HFFc6 (cell line): ENCODE data around the gene HCN2. TPM values are rescaled to one million over a fixed set of nuclear protein-coding genes. Genes with fewer than 3 reads are reported as not detected.

Source experiments
- DNase-seq: peaks from one replicate; pipeline ENCODE4 v3.0.0-alpha.2; 2018
- H3K27ac Mint-ChIP-seq: 2 replicates; pipeline ENCODE4 v1.8.0; 2020; ENCODE audit warnings: mild to moderate bottlenecking, mixed read lengths
- H3K27me3 Mint-ChIP-seq: 2 replicates; pipeline ENCODE4 v1.8.0; 2021; ENCODE audit warnings: mild to moderate bottlenecking, moderate library complexity, mixed read lengths; ENCODE audit not compliant: insufficient read depth
- H3K36me3 Mint-ChIP-seq: 2 replicates; pipeline ENCODE4 v1.8.0; 2021; ENCODE audit warnings: low read depth, mixed read lengths
- H3K4me1 Mint-ChIP-seq: 2 replicates; pipeline ENCODE4 v1.8.0; 2020; ENCODE audit warnings: low read depth, mixed read lengths
- H3K4me3 Mint-ChIP-seq: 2 replicates; pipeline ENCODE4 v1.8.0; 2020; ENCODE audit warnings: mild to moderate bottlenecking, moderate library complexity, mixed read lengths
- H3K9me3 Mint-ChIP-seq: 2 replicates; pipeline ENCODE4 v1.8.0; 2020; ENCODE audit warnings: mild to moderate bottlenecking, mixed read lengths
- CTCF ChIP-seq: fragments of 200-600 bp; sonication (generic); IDR thresholded peaks from 2 replicates; pipeline ENCODE4 v1.5.0; 2021; ENCODE audit warnings: antibody characterized with exemption, mild to moderate bottlenecking
- total RNA-seq, 6 experiments: library from RNA; stranded (reverse); fragmentation: NEBNext Ultra II Directional; extraction: Animal tissue kit (Norgen Biotek cat#: 25700); gene quantifications; 2 replicates in 1 of 6; 3 replicates in 5 of 6; pipeline ENCODE4 v1.2.3, GENCODE V29; 2021

HCN2 gene
- total RNA-seq, 6 experiments from 2014 or later, result 2.8 to 3.6 (median 3.1) TPM

GRCh38 chr19:567296-567900, 22.3 kb upstream of the HCN2 start:
- TF ChIP-seq CTCF, result no peak
- H3K27me3 Mint-ChIP-seq, result peaks cover 7% of the 10 kb centered on the region
- DNase-seq, result no peak
- H3K4me1 Mint-ChIP-seq, result peaks cover 10% of the 10 kb centered on the region
- H3K36me3 Mint-ChIP-seq, result no peaks in the 10 kb centered on the region; the same call in 1 of the 2 replicates
- peaks cover 13% of the 10 kb centered on the region for H3K9me3 Mint-ChIP-seq
- no peak overlapping the region for H3K27ac Mint-ChIP-seq
- H3K4me3 Mint-ChIP-seq, result no peak overlapping the region

GRCh38 chr19:570251-570686, 19.4 kb upstream of the HCN2 start:
- H3K27me3 Mint-ChIP-seq, result peaks cover 7% of the 10 kb centered on the region
- DNase-seq, result no peak
- H3K27ac Mint-ChIP-seq, result no peak overlapping the region
- peaks cover 25% of the 10 kb centered on the region for H3K4me1 Mint-ChIP-seq
- peaks cover 7% of the 10 kb centered on the region for H3K9me3 Mint-ChIP-seq
- H3K4me3 Mint-ChIP-seq, result no peak overlapping the region
- no peaks in the 10 kb centered on the region for H3K36me3 Mint-ChIP-seq
- TF ChIP-seq CTCF, result no peak

- Mint-ChIP-seq H3K4me1 (peaks cover 27% of the 10 kb centered on the region), H3K27me3 (peaks cover 6% of the 10 kb centered on the region), H3K4me3 (peak overlapping the region; percentile 93), H3K27ac (peak overlapping the region; percentile 95), H3K9me3 (peaks cover 7% of the 10 kb centered on the region), H3K36me3 (no peaks in the 10 kb centered on the region)
- no peak for TF ChIP-seq CTCF
- DNase-seq, result no peak
These were observed 18.6 kb upstream of the HCN2 start for GRCh38 chr19:570937-571565.

GRCh38 chr19:571566-571974, 18.1 kb upstream of the HCN2 start:
- peak; percentile 39 for DNase-seq
- H3K4me3 Mint-ChIP-seq, result peak overlapping the region; percentile 93
- H3K27ac Mint-ChIP-seq, result peak overlapping the region; percentile 95
- H3K27me3 Mint-ChIP-seq, result peaks cover 6% of the 10 kb centered on the region
- peaks cover 32% of the 10 kb centered on the region for H3K4me1 Mint-ChIP-seq
- TF ChIP-seq CTCF, result no peak
- H3K9me3 Mint-ChIP-seq, result peaks cover 7% of the 10 kb centered on the region
- no peaks in the 10 kb centered on the region for H3K36me3 Mint-ChIP-seq

GRCh38 chr19:572140-572742, 17.4 kb upstream of the HCN2 start, which contains the start of gene BSG:
TSS of gene BSG (plus strand) at chr19:572596. CDS start at chr19:572635, 39 bp downstream.
- Mint-ChIP-seq H3K4me3 (peak within 1 kb of the TSS; percentile 93), H3K36me3 (no peaks in the 10 kb centered on the region), H3K4me1 (peaks cover 35% of the 10 kb centered on the region), H3K27me3 (peaks cover 6% of the 10 kb centered on the region), H3K27ac (peak within 1 kb of the TSS; percentile 95), H3K9me3 (peaks cover 7% of the 10 kb centered on the region)
- TF ChIP-seq CTCF, result no peak
- DNase-seq, result peak; percentile 98
